ENCODE results near the gene UACA.

GRCh38 chr15:70795311-70795665, 31.9 kb upstream of the UACA start:
- TF ChIP-seq CTCF (IDR thresholded peaks at IDR 0.05): no peak
- no peak for TF ChIP-seq POLR2A (IDR thresholded peaks at IDR 0.05)
